ENCODE results near the gene ZNF14. TPM values are rescaled to one million over a fixed set of nuclear protein-coding genes. Genes with fewer than 3 reads are reported as not detected.
A peak's percentile ranks its signal among the peaks of the same experiment; 100 is the strongest.
"Not testable (repeated sequence)": the region's sequence is repeated elsewhere in the genome, so short reads cannot be mapped to it uniquely, and the experiment has no call there.

ZNF14 gene
- total and polyA plus RNA-seq, 2 donors from 2014 or later = 5.0 to 10.2 TPM

GRCh38 chr19:19672816-19673215, 60.1 kb downstream of the ZNF14 start:
- intact Hi-C loops (cut with DNase I) = no loop called here
- DNase-seq = peak in 1 of 5 donors; percentile 2
- Histone ChIP-seq H3K9me3 (ENCODE audit: control insufficient read depth in 2 of 3, insufficient read depth in 1 of 3, low read length in 3 of 3) (no peaks in the 10 kb centered on the region), H3K9ac (ENCODE audit: low read length in 3 of 3) (no peak overlapping the region), H3K4me3 (ENCODE audit: low read length in 3 of 3) (no peak overlapping the region), H3K36me3 (ENCODE audit: control insufficient read depth in 2 of 3, insufficient read depth in 3 of 3, low read length in 3 of 3) (no peaks in the 10 kb centered on the region), H3K27ac (ENCODE audit: low read depth in 2 of 2, low read length in 2 of 2) (no peak overlapping the region), H3K27me3 (ENCODE audit: control insufficient read depth, insufficient read depth, low read length) (no peaks in the 10 kb centered on the region), H3K4me1 (ENCODE audit: control insufficient read depth in 2 of 3, insufficient read depth in 2 of 3, low read depth in 1 of 3, low read length in 3 of 3) (peaks cover 0 to 5% (median 4%) of the 10 kb centered on the region in 3 donors)
- TF ChIP-seq, protein P1, sequence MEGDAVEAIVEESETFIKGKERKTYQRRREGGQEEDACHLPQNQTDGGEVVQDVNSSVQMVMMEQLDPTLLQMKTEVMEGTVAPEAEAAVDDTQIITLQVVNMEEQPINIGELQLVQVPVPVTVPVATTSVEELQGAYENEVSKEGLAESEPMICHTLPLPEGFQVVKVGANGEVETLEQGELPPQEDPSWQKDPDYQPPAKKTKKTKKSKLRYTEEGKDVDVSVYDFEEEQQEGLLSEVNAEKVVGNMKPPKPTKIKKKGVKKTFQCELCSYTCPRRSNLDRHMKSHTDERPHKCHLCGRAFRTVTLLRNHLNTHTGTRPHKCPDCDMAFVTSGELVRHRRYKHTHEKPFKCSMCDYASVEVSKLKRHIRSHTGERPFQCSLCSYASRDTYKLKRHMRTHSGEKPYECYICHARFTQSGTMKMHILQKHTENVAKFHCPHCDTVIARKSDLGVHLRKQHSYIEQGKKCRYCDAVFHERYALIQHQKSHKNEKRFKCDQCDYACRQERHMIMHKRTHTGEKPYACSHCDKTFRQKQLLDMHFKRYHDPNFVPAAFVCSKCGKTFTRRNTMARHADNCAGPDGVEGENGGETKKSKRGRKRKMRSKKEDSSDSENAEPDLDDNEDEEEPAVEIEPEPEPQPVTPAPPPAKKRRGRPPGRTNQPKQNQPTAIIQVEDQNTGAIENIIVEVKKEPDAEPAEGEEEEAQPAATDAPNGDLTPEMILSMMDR (IDR thresholded peaks at IDR 0.05; ENCODE audit: borderline replicate concordance, extremely low read depth, insufficient read depth) = no peak
- FAIRE-seq = no peak

DNA sequence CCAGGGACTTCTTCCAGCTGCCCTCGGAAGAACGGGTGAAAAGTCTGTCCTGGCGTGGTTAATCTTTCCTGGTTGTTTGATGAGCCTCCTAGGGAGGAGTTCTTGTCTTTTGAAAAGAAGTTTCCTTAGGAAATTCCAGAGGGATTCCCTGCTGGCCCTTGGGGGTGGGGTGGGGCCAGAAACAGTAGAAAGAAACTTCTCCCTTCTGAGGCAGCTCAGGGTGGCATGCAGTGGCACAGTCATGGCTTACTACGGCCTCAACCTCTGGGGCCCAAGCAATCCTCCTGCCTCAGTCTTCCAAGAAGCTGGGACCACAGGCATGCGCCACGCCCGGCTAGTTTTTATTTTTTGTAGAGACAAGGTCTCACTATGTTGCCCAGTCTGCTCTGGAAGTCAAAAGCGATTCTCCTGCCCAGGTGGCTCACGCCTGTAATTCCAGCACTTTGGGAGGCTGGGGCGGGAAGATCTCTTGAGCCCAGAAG, 62.8 kb downstream of the ZNF14 start:
- Histone ChIP-seq H3K9ac (ENCODE audit: low read length in 3 of 3) (peak overlapping the region in 1 of 3 donors; percentile 19), H3K36me3 (ENCODE audit: control insufficient read depth in 2 of 3, insufficient read depth in 3 of 3, low read length in 3 of 3) (no peaks in the 10 kb centered on the region), H3K4me1 (ENCODE audit: control insufficient read depth in 2 of 3, insufficient read depth in 2 of 3, low read depth in 1 of 3, low read length in 3 of 3) (peaks cover 0 to 5% (median 4%) of the 10 kb centered on the region in 3 donors), H3K27ac (ENCODE audit: low read depth in 2 of 2, low read length in 2 of 2) (no peak overlapping the region), H3K9me3 (ENCODE audit: control insufficient read depth in 2 of 3, insufficient read depth in 1 of 3, low read length in 3 of 3) (no peaks in the 10 kb centered on the region), H3K27me3 (ENCODE audit: control insufficient read depth, insufficient read depth, low read length) (no peaks in the 10 kb centered on the region), H3K4me3 (ENCODE audit: low read length in 3 of 3) (peak overlapping the region in 1 of 3 donors; percentile 89)
- DNase-seq = no peak
- intact Hi-C loops (cut with DNase I) = no loop called here
- TF ChIP-seq, protein P1 (IDR thresholded peaks at IDR 0.05; ENCODE audit: borderline replicate concordance, extremely low read depth, insufficient read depth) = no peak
- no peak for FAIRE-seq

DNA sequence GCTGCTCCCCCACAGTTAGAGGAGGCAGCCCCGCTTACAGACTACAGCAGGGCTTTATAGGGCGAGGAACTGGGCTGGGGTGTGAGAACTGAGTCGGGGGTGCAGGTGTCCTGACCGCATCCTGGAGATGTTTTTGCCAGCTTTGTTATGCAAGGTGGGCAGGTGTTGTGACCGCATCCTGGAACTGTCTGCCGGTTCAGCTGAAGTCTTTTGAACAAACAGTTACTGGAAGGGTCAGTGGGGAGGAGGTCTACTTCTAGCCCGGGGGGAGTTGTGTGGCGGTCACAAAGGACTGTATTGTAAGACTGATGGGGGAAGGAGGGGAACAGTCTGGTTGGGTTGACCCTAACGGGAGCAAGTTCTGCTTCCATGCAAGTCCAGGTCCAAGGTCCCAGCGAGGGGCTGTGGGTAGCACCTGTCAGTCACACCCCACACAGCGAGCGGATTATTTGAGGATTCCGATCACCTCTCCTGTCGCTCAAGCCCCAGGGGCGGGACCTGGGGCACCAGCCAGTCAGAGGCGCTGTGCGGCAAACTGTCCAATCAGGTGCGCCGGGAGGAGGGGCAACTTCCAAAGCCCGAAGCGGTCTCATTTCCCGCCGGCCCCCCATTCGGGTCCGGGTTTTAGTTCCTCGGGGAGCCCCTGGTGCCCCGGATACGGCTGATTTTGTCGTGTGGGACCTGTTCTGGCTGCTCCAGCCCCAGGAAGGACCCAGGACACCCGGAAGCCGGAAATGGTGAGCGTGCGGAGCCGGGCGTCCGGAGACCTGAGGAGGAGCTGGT, 64.5 kb downstream of the ZNF14 start, which contains the start of gene ZNF101:
Gene ZNF101 (plus strand): TSS at position 610 of the 783 bp plus-strand sequence. CDS start 125 bp downstream, at position 735.
- FAIRE-seq = no peak
- peak within 1 kb of the TSS; percentile 33 to 67 for H3K27ac ChIP-seq (ENCODE audit: low read depth in 2 of 2, low read length in 2 of 2)
- peak within 1 kb of the TSS; percentile 74 to 82 (median 77) for H3K9ac ChIP-seq (ENCODE audit: low read length in 3 of 3)
- no peaks in the 10 kb centered on the region for H3K36me3 ChIP-seq (ENCODE audit: control insufficient read depth in 2 of 3, insufficient read depth in 3 of 3, low read length in 3 of 3)
- H3K9me3 ChIP-seq (ENCODE audit: control insufficient read depth in 2 of 3, insufficient read depth in 1 of 3, low read length in 3 of 3) = no peaks in the 10 kb centered on the region
- TF ChIP-seq, protein P1 (IDR thresholded peaks at IDR 0.05; ENCODE audit: borderline replicate concordance, extremely low read depth, insufficient read depth) = no peak
- intact Hi-C loops (cut with DNase I) = no loop called here
- H3K27me3 ChIP-seq (ENCODE audit: control insufficient read depth, insufficient read depth, low read length) = no peaks in the 10 kb centered on the region
- DNase-seq = peak; percentile 94 to 98 (median 97)
- H3K4me1 ChIP-seq (ENCODE audit: control insufficient read depth in 2 of 3, insufficient read depth in 2 of 3, low read depth in 1 of 3, low read length in 3 of 3) = peaks cover 0 to 5% (median 4%) of the 10 kb centered on the region in 3 donors
- peak within 1 kb of the TSS; percentile 85 to 92 (median 89) for H3K4me3 ChIP-seq (ENCODE audit: low read length in 3 of 3)

GRCh38 chr19:19665420-19665948, 67.4 kb downstream of the ZNF14 start:
- intact Hi-C loops (cut with DNase I); H3K4me3 ChIP-seq (ENCODE audit: low read length in 3 of 3); H3K9me3 ChIP-seq (ENCODE audit: control insufficient read depth in 2 of 3, insufficient read depth in 1 of 3, low read length in 3 of 3); FAIRE-seq; H3K36me3 ChIP-seq (ENCODE audit: control insufficient read depth in 2 of 3, insufficient read depth in 3 of 3, low read length in 3 of 3); H3K9ac ChIP-seq (ENCODE audit: low read length in 3 of 3); H3K27me3 ChIP-seq (ENCODE audit: control insufficient read depth, insufficient read depth, low read length); H3K27ac ChIP-seq (ENCODE audit: low read depth in 2 of 2, low read length in 2 of 2): not testable (repeated sequence)
- peaks cover 0 to 20% (median 11%) of the 10 kb centered on the region in 3 donors for H3K4me1 ChIP-seq (ENCODE audit: control insufficient read depth in 2 of 3, insufficient read depth in 2 of 3, low read depth in 1 of 3, low read length in 3 of 3)
- DNase-seq = peak in 2 of 5 donors; percentile 31 to 41
